GM19193 (cell line): ENCODE measurements around the gene LRCH1.
A peak's percentile ranks its signal among the peaks of the same experiment; 100 is the strongest.

ENCODE experiments used
- POLR2A ChIP-seq: IDR thresholded peaks from 4 replicates; pipeline ENCODE4 v1.6.1; 2011; ENCODE audit not compliant: insufficient read depth, insufficient read length; ENCODE audit errors: extremely low read depth

Gene LRCH1

GRCh38 chr13:46721054-46721453 is 168.1 kb downstream of the LRCH1 start:
- TF ChIP-seq POLR2A = no peak

GRCh38 chr13:46726347-46726746 is 173.4 kb downstream of the LRCH1 start:
- TF ChIP-seq POLR2A = no peak

GRCh38 chr13:46728777-46729176 is 175.8 kb downstream of the LRCH1 start:
- TF ChIP-seq POLR2A = no peak

- TF ChIP-seq POLR2A = no peak
Observed at GRCh38 chr13:46731535-46731934, 178.6 kb downstream of the LRCH1 start.

- no peak for TF ChIP-seq POLR2A
Observed at GRCh38 chr13:46735425-46735824, 182.5 kb downstream of the LRCH1 start.

- no peak for TF ChIP-seq POLR2A
Observed at GRCh38 chr13:46736541-46737310, 183.8 kb downstream of the LRCH1 start.

- TF ChIP-seq POLR2A = no peak
Observed at GRCh38 chr13:46738055-46738454, 185.1 kb downstream of the LRCH1 start.

- no peak for TF ChIP-seq POLR2A
Observed at GRCh38 chr13:46738766-46739165, 185.8 kb downstream of the LRCH1 start.

- no peak for TF ChIP-seq POLR2A
Observed at GRCh38 chr13:46739447-46740098, 186.6 kb downstream of the LRCH1 start.

- no peak for TF ChIP-seq POLR2A
Observed at GRCh38 chr13:46743191-46743590, 190.2 kb downstream of the LRCH1 start.

- TF ChIP-seq POLR2A = no peak
Observed at GRCh38 chr13:46745062-46745461, 192.1 kb downstream of the LRCH1 start.

GRCh38 chr13:46745706-46746105 is 192.7 kb downstream of the LRCH1 start:
- no peak for TF ChIP-seq POLR2A

GRCh38 chr13:46747031-46747820 is 194.3 kb downstream of the LRCH1 start:
- no peak for TF ChIP-seq POLR2A

- no peak for TF ChIP-seq POLR2A
Observed at GRCh38 chr13:46748300-46748699, 195.3 kb downstream of the LRCH1 start.

GRCh38 chr13:46749951-46750350 is 197.0 kb downstream of the LRCH1 start:
- no peak for TF ChIP-seq POLR2A

- peak; percentile 34 for TF ChIP-seq POLR2A
Observed at GRCh38 chr13:46751811-46752635, 199.1 kb downstream of the LRCH1 start.

- no peak for TF ChIP-seq POLR2A
Observed at GRCh38 chr13:46753137-46753536, 200.2 kb downstream of the LRCH1 start.
